HG02885 (cell line): ENCODE results near the gene ZNF3.
A peak's percentile ranks its signal among the peaks of the same experiment; 100 is the strongest.

Source experiments
- ATAC-seq: cut with Tn5 transposase; IDR thresholded peaks from one replicate; pipeline ENCODE4 v1.9.1; 2021; ENCODE audit warnings: mild to moderate bottlenecking; ENCODE audit not compliant: unreplicated experiment, poor library complexity

Gene ZNF3

GRCh38 chr7:100089458-100090196 lies 8.1 kb upstream of the ZNF3 start:
- ATAC-seq = no peak

GRCh38 chr7:100088621-100089457 lies 7.3 kb upstream of the ZNF3 start, which contains the start of gene COPS6:
COPS6 (plus strand) TSS chr7:100088969; CDS start chr7:100088991, 22 bp downstream.
- peak; percentile 76 for ATAC-seq

GRCh38 chr7:100088095-100088620 lies 6.6 kb upstream of the ZNF3 start:
- peak; percentile 17 for ATAC-seq

- no peak for ATAC-seq
These were observed 5.7 kb upstream of the ZNF3 start for GRCh38 chr7:100087055-100087750.

GRCh38 chr7:100085515-100085914 lies 4.0 kb upstream of the ZNF3 start:
- no peak for ATAC-seq

- ATAC-seq = no peak
These were observed 1.5 kb upstream of the ZNF3 start for GRCh38 chr7:100082978-100083377.

GRCh38 chr7:100080907-100081534 lies 502 bp downstream of the ZNF3 start:
- ATAC-seq = no peak

GRCh38 chr7:100079024-100079560 lies 2.4 kb downstream of the ZNF3 start:
- no peak for ATAC-seq

GRCh38 chr7:100077205-100077604 lies 4.3 kb downstream of the ZNF3 start:
- ATAC-seq = no peak

- no peak for ATAC-seq
These were observed 6.1 kb downstream of the ZNF3 start for GRCh38 chr7:100075418-100075817.

- ATAC-seq = no peak
These were observed 6.7 kb downstream of the ZNF3 start for GRCh38 chr7:100074841-100075240.

- ATAC-seq = no peak
These were observed 9.1 kb downstream of the ZNF3 start for GRCh38 chr7:100072462-100072861.

- no peak for ATAC-seq
These were observed 10.4 kb downstream of the ZNF3 start for GRCh38 chr7:100071018-100071723.

GRCh38 chr7:100069991-100070390 lies 11.5 kb downstream of the ZNF3 start:
- ATAC-seq = no peak

- ATAC-seq = no peak
These were observed 14.6 kb downstream of the ZNF3 start for GRCh38 chr7:100066953-100067352.

- no peak for ATAC-seq
These were observed 15.9 kb downstream of the ZNF3 start for GRCh38 chr7:100065452-100066186.

- no peak for ATAC-seq
These were observed 17.4 kb downstream of the ZNF3 start for GRCh38 chr7:100064162-100064561.

GRCh38 chr7:100063376-100063775 lies 18.1 kb downstream of the ZNF3 start:
- no peak for ATAC-seq
